Calu3 (cell line): Measurements from ENCODE around the gene JAG2. TPM values are rescaled to one million over a fixed set of nuclear protein-coding genes. Genes with fewer than 3 reads are reported as not detected.

Experiments used
- BruUV-seq: library from RNA; stranded (reverse); fragments of 400-500 nt; replicated peaks from 2 replicates; lab custom pipeline; 2021; lab: Mats Ljungman, UMichigan
- CTCF ChIA-PET: fragments of 300-600 bp; sonication (Branson Sonifier 250); formaldehyde crosslinking; loops from one replicate; lab custom pipeline; 2022; ENCODE audit warnings: antibody characterized with exemption; lab: Charles Lee
- DNase-seq: peaks from one replicate; pipeline ENCODE4 v3.0.0; 2022
- H3K27ac Mint-ChIP-seq: one replicate; pipeline ENCODE4 v1.8.0; 2022; ENCODE audit warnings: mixed read lengths; ENCODE audit not compliant: unreplicated experiment
- H3K27me3 Mint-ChIP-seq: one replicate; pipeline ENCODE4 v1.8.0; 2022; ENCODE audit warnings: mixed read lengths; ENCODE audit not compliant: unreplicated experiment
- H3K36me3 Mint-ChIP-seq: one replicate; pipeline ENCODE4 v1.8.0; 2022; ENCODE audit warnings: mild to moderate bottlenecking, moderate library complexity, mixed read lengths; ENCODE audit not compliant: insufficient read depth, unreplicated experiment
- H3K4me1 Mint-ChIP-seq: one replicate; pipeline ENCODE4 v1.8.0; 2022; ENCODE audit warnings: mild to moderate bottlenecking, low read depth, mixed read lengths; ENCODE audit not compliant: unreplicated experiment
- H3K4me3 Mint-ChIP-seq: one replicate; pipeline ENCODE4 v1.8.0; 2022; ENCODE audit warnings: mild to moderate bottlenecking, low read depth, moderate library complexity, mixed read lengths; ENCODE audit not compliant: unreplicated experiment
- H3K9me3 Mint-ChIP-seq: one replicate; pipeline ENCODE4 v1.8.0; 2022; ENCODE audit warnings: low read depth, mixed read lengths; ENCODE audit not compliant: unreplicated experiment
- CTCF ChIP-seq: fragments of 200-600 bp; IDR thresholded peaks from one replicate; pipeline ENCODE4 v1.8.0; 2022; ENCODE audit warnings: antibody characterized with exemption; ENCODE audit not compliant: unreplicated experiment
- intact Hi-C: fragments of 100-400 bp; cut with micrococcal nuclease; formaldehyde crosslinking; loops from one replicate; pipeline ENCODE4 v1.10.0; 2022; ENCODE audit not compliant: unreplicated experiment
- total RNA-seq: library from RNA; stranded (reverse); gene quantifications from 2 replicates; pipeline ENCODE4 v1.2.3, GENCODE V29; 2022

JAG2 gene
- total RNA-seq, 1 experiment from 2014 or later = 13.8 TPM

GRCh38 chr14:105154476-105154871 lies 14.1 kb downstream of the JAG2 start:
- H3K36me3 Mint-ChIP-seq = peaks cover 5% of the 10 kb centered on the region

GRCh38 chr14:105153739-105154475 lies 14.7 kb downstream of the JAG2 start:
- Mint-ChIP-seq H3K4me1 (no peaks in the 10 kb centered on the region), H3K27ac (no peak overlapping the region), H3K4me3 (no peak overlapping the region), H3K27me3 (no peaks in the 10 kb centered on the region), H3K9me3 (no peaks in the 10 kb centered on the region), H3K36me3 (peaks cover 5% of the 10 kb centered on the region)
- CTCF ChIA-PET = no interaction called here
- BruUV-seq = no TSS peak
- no peak for TF ChIP-seq CTCF
- no peak for DNase-seq
- intact Hi-C loops = no loop called here

More at GRCh38 chr14:105154476-105154871, 14.1 kb downstream of the JAG2 start:
- CTCF ChIA-PET = no interaction called here
- DNase-seq = no peak
- Mint-ChIP-seq H3K9me3 (no peaks in the 10 kb centered on the region), H3K27me3 (no peaks in the 10 kb centered on the region), H3K4me1 (no peaks in the 10 kb centered on the region), H3K27ac (no peak overlapping the region), H3K4me3 (no peak overlapping the region)
- BruUV-seq = no TSS peak
- intact Hi-C loops = no loop called here
- no peak for TF ChIP-seq CTCF

GRCh38 chr14:105153331-105153731 lies 15.2 kb downstream of the JAG2 start:
- TF ChIP-seq CTCF = no peak
- BruUV-seq = no TSS peak
- no peaks in the 10 kb centered on the region for H3K4me1 Mint-ChIP-seq
- H3K36me3 Mint-ChIP-seq = peaks cover 5% of the 10 kb centered on the region
- no peak overlapping the region for H3K27ac Mint-ChIP-seq
- DNase-seq = no peak
- CTCF ChIA-PET = no interaction called here
- no peaks in the 10 kb centered on the region for H3K9me3 Mint-ChIP-seq
- no peaks in the 10 kb centered on the region for H3K27me3 Mint-ChIP-seq
- H3K4me3 Mint-ChIP-seq = no peak overlapping the region
- intact Hi-C loops = no loop called here

- CTCF ChIA-PET = no interaction called here
- intact Hi-C loops = no loop called here
- no TSS peak for BruUV-seq
- Mint-ChIP-seq H3K27ac (no peak overlapping the region), H3K27me3 (no peaks in the 10 kb centered on the region), H3K4me3 (no peak overlapping the region), H3K36me3 (peaks cover 5% of the 10 kb centered on the region), H3K4me1 (no peaks in the 10 kb centered on the region), H3K9me3 (no peaks in the 10 kb centered on the region)
- TF ChIP-seq CTCF = no peak
- no peak for DNase-seq
These were observed 15.8 kb downstream of the JAG2 start for GRCh38 chr14:105152794-105153241.
